Stimulated activated CD8-positive, alpha-beta memory T cell treated with anti-CD3 and anti-CD28 coated beads, Interleukin-15, amount 100 ng/mL, for 24 hours (primary cell): ENCODE measurements around the gene PRRX2.
"Not testable (repeated sequence)": the region's sequence is repeated elsewhere in the genome, so short reads cannot be mapped to it uniquely, and the experiment has no call there.

Source experiments
- DNase-seq: peaks from one replicate; pipeline ENCODE4 v3.0.0-alpha.2; 2020; ENCODE audit warnings: low read depth

The PRRX2 gene

DNA sequence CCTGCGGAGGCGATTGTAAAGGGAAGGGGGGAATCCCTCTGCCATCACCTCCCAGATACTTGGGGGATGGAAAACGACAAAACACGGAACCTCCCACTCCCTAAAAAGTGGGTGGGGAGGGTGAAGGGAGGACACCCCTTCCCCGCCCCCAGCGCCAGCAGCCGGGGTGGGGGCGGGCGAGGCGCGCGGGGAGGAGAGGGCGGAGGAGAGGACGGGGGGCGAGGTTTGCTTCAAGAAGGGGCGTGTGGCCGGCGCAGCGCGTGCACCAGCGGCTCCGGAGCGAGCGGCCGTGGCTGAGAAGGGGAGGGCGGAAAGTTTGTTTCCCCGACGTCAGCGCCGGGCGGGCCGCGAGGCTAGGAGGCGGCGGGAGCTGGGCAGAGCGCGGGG is at the start of gene PRRX2:
Gene PRRX2 (plus strand): TSS at position 259 of the 387 bp plus-strand sequence. CDS start 221 bp downstream, outside the sequence.
- DNase-seq = peak; percentile 13

DNA sequence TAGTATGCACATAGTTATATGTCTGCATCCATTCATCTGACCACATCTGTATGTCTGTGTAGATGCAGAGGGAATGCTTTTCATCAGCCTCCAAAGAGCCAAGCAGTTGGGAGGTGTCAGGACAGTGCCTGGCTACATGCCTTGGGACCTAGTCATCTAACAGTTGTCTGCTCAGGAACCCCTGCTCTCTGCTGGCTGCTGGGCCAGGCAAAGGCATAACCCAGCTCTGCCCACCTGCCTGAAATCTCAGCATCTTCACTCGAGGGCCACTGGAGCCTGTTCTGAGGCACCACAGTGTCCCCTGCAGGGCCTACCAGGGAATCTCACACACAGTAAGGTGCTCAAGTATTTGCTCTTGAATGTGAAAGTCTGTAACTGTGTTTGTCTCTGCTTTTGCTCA is 48.3 kb upstream of the PRRX2 start:
- no peak for DNase-seq

DNA sequence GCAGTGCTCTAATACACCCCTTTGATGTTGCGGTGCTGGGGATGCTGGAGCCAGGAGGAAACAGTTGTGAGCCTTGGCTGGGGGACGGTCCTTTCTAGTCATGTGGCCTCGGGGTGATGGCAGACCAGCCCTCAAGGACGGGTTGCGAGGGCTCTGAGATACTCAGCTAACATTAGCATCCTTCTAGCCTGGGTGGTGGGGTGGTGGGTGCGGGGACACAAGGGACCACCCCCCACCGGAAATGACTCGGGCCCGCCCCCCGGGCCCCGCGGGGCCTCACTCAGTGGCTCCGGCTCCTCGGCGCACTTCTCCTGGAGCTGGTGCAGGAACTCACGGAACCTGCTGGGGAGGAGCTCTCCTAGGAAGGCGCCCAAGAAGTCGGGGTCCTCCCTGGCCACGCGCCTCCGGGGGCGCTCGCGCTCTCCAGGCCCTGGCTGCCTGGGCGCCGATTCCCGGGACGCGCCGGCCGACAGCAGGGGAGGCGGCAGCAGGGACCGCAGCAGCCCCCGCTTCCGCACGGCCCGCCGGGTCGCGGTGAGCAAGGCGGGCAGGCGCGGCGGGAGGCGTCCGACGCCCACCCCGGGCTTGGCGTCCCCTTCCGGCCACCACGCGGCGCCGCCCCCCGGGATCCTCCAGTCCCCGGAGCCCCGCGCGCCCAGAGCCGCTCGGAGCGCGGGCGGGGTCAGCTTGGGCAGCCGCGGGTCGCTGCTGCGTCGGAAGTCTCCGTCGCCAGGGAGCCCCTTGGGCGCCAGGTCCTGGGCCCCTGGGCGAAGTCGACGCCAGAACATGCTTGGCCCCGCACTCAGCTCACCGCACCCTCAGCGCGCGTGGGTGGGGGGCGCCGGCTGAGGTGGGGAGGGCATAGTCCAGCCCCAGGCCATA is 45.4 kb upstream of the PRRX2 start:
- DNase-seq = no peak

DNA sequence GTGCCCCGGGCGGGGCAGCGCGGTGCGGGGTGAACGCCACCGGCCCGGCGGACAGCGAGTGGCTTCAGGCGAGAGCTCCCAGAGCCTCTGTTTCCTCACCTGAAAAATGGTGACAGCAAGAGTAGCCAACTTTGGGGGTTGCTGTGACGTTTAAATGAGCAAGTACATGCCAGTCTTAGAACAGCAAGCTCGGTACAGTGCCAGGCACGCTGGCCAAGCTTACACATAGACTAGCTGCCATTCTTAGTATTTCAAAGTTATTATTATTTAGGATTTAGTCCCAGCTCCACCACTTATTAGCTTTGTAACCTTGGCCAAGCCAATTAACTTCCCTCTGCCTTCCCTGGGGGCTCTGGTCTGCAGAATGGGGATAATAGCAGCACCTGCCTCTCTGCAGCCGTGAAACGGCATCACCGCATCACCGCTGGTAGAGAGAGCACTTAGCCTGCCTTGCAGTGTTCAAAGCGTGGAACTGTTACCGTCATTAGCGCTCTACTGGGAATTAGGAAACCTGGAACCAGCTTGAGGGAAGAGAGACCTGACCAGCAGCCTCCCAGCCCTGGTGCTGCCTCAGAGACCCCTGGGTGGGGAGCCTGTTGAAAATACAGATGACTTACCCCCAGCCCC is 44.7 kb upstream of the PRRX2 start, which contains the start of gene C9orf50:
Gene C9orf50 (minus strand): TSS at position 433 of the 627 bp plus-strand sequence. CDS start 527 bp downstream, outside the sequence.
- no peak for DNase-seq

DNA sequence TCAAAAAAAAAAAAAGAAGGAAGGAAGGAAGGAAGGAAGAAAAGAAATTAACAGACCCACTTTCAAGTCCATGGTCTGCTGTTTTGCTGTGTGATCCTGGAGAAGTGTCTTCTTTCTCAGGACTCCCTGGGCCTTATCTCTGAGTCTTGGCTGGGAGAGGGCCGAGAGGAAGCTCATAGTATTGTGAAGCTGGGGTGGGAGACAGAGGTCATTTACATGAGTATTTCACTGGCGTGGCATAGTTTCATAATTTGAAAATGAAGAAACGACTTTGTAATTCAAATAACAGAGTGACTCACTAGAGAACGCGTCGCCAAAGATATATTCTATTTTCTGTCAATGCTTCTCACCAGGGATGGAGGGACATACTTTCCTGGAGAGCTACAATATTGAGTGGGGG is 42.1 kb upstream of the PRRX2 start:
- no peak for DNase-seq

DNA sequence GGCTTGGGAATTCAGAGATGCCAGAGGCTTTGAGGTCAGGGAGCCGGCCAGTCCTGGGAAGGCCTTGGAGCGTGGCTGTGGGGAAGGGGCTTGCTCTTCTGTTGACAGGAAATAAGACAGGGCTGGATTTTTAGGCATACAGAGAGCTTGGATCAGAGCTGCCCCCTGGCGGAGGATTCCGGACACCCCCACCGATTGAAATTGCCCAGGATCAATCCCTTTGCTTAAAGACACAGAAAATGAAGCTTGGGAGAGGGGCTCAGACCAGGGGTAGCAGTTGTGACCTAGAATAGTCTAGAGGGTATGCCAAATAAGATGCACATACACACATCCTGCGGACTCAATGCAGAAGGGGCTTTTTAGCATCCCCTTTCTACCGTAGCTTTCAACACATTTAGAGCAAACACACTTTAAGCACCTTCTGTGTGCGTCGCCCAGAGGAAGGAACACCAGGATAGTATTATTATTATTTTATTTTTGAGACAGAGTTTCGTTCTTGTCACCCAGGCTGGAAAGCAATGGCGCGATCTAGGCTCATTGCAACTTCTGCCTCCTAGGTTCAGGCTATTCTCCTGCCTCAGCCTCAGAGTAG is 41.2 kb upstream of the PRRX2 start:
- peak; percentile 51 for DNase-seq

DNA sequence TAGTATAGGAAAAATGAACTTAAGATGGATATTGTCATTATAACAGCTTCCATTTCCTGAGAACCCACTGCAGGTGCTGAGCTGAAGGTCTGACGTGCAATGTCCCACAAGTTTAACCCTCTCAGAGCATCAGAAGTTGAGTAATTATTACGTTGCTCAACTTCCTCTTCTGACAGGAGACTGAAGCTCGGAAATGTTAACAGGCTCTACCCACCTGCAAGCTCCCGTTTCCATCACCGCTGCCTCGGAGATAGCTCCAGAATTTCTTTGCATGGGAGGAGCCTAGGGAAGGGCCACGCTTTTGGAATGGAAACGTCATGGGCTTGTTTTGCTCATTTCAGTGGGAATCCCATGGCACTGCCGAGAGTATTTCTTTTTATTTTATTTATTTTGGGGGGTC is 40.5 kb upstream of the PRRX2 start:
- no peak for DNase-seq

DNA sequence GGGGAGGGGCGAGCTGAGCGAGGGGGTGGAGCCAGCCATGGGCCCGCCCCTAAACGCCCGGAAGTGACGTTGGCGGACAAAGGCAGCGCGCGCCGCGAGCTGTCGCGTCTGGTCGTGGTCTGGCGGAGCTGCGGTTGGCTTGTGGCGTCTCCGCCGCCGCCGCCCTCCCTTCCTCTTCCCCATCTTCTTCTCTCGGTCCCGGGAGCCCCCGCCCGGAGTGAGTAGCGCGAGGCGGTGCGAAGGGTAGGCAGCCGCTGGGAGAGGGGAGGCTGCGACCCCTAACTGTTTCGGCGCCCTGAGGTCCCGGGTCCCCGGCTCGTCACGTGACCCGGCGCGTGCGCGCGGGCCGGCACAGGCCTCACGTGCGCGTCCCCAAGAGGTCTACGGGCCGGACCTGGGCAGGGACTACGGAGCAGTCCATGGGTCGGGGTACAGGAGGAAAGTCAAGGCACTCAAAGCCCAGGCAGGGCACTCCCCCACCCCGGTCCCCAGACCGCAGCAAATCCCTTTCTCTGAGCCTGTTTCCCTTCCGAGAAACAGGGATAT is 39.3 kb upstream of the PRRX2 start, which contains the start of gene NTMT1:
Gene NTMT1 (plus strand): TSS at position 85 of the 546 bp plus-strand sequence. CDS start 6,541 bp downstream, outside the sequence.
- DNase-seq = peak; percentile 97

DNA sequence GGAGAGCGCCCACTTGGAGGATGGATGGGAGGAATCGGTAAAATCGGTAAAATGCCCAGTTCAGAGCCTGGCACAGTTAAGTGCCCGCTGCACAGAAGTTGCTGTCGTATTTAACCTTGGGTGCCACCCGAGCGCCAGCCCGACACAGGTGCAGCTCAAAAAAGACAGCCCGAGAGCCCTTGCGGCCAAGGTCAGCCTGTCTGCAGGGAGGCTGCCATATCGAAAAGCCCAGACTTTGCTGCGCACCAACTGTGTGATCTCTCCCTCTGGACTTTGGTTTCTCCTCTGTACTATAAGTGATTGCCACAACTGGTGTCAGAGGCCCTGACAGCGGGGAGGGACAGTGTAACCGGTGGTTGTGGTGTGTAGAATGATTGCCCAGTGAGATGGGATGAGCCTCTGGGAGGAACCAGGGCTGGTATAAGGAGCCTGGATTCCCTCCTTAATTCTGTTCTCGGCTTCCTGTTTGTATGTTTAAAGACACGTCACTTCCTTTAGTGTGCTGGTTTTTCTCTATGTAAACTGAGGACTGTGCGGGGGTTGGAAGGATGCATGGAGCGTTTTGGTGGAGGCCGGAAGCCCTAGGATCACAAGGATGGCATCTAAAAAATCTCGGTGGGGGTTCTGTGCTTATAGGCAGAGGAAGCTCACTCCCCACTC is 38.7 kb upstream of the PRRX2 start:
- no peak for DNase-seq

DNA sequence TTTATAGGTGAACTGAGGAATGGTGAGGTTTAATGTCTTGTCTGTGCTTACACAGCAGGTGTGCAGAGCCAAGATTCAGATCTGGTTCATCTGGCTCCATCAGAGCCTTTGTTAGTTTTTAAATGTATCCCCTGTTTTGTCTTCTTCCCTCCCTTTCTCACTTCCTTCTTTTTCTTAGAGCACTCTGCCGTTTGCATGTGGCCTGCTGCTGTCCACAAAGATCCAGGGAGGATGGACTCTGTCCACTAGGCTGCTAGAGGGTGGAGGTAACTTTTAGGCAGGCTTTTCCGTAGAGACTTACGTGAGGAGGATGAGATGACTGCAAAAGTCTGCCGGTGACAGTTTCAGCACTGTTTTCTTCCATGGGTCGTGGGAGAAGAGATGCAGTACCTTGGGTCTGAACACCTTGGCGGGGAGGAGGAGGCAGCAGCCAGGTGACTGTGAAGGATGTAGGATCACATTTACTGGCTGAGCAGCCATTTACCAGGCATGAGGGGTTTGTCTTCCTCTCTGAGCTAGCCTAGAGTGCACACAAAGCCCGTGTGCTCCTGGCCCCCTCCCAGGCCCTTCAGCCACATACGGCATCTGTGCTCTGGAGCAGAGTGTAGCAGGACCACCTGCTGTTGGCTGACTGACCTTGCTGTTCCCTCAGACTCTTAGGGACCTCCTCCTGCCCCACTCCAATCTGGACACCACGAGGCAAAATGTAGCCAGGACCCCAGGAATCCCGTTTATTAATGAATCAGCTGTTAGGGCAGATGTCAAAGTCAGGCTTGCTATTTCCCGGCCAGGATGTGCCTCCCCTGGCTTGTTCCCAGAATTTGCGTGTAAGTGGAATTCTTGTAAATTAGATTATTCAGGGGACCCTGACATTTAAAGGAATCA is 37.6 kb upstream of the PRRX2 start:
- DNase-seq = no peak

DNA sequence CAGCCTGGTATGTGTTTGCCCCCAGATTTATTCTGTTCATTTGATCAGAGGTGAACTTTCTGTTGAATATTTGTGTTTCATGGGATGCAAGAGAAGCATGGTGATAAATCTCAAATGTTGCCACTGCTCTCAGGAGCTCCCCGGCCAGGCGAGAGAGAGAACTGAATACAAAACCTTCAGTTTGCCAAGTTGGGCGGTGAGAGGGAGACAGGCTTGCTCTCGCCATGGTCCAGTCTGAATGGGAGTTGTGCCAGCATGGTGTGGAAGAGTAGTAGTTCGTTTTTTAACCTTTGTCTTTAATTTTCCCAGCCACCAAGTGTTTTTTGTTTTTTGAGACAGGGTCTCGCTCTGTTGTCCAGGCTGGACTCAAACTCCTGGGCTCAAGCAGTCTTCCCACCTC is 36.7 kb upstream of the PRRX2 start:
- no peak for DNase-seq

DNA sequence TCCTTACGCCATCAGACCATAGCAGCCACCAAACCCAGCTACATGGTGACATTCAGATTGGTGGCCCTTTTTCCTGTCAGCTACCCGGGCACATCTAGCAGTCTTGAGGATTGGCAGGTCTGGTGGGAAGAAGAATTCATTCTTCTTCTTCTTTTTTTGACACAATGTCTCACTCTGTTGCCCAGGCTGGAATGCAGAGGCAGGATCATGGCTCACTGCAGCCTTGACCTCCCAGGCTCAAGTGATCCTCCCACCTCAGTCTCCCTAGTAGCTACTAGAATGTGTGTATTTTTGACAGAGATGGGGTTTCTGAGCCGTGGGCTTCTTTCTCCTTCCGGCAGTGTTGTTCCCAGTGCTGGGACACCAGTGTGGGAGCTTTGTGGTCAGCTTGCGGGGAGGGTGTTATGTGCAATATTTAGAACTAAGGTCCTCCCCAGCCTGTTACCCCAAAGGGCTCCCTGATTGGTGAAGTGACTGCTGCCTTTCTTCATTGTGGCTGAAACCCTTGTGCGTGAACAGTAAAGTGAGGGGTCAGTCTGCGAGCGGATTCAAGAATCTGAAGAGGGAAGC is 36.1 kb upstream of the PRRX2 start:
- no peak for DNase-seq

DNA sequence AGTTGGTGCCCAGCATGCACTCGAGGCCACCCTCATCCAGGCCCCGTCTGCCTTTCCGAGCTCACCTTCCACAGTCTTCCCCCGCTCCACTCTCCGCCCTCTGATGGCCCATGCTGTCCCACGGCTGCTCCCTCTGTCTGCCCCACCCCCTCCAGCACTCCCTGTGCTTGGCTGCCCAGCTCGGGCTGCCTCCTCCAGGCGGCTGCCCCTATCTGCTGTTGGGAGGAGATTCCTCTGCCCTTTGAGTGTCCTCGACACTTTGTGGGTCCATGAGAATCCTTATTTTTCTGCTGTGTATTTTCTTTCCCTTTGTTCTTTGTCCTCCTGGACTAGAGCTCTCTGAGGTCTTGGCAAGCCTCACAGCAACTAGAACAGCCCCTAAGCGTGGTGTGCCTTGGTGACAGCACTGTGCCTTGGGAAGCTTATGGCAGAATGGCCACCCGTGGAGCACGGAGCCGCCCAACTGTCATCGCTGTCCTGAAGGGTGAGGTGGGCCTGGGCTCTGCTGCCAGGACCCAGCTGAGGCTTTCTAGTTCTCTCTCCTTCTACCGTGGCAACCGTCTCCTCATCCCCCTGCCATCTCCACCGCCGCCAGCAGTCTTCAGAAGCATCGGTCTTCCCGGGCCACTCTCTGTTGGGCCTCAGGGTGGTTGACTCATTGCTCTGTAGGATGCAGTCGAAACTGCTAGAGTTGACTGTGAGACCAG is 34.3 kb upstream of the PRRX2 start:
- no peak for DNase-seq

DNA sequence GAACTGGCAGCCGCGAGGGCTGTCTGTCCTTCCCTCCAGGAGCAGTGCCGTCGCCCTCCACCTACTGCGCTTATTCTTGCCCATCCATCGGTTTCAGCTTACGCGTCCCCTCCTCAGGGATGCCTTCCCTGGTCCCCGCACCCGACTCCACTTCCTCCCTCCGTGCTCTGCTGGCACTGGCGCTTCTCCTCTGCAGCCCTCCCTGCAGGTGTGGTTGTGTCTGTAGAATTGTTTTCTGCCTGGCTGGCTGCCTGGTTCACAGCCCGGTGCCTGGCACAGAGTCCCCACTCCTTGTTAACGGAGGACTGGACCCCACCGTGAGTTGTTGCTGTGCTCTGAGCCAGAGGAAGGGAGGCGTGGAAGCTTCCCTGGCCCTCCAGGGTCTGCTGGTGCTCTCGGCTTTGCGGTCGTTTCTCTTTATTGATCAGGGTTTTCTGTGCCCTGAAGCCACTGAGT is 33.7 kb upstream of the PRRX2 start:
- no peak for DNase-seq

DNA sequence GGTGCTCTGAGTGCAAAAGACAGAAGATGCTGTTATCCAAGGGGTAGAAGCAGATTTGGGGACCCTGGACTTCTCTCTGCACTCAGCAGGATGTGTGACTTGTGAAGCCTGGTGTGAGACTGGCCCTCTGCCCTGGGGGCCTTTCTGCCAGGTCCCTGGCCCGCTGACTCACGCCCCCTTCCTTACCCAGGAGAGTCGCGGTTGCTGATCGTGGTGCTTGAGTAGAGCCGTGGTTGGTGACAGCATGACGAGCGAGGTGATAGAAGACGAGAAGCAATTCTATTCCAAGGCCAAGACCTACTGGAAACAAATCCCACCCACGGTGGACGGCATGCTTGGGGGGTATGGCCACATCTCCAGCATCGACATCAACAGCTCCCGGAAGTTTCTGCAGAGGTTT is 33.0 kb upstream of the PRRX2 start:
- DNase-seq = no peak

DNA sequence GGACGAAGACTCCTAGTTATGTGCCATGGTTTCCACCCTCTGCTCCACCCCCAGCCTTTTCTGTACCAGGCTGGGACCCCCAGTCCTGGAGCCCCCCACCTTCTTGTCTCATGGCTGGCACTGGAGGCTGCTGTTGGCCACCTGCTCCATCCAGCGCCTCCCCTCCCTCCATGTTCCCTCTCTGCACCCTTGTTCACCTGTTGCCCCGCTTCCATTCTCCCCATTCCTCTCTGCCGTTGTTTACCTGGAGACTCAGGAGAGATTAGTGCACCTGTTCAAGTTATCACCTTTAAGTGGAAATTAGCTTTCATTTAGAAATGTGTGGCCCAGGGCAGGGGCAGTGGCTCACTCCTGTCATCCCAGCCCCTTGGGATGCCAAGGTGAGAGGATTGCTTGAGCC is 32.2 kb upstream of the PRRX2 start:
- no peak for DNase-seq

DNA sequence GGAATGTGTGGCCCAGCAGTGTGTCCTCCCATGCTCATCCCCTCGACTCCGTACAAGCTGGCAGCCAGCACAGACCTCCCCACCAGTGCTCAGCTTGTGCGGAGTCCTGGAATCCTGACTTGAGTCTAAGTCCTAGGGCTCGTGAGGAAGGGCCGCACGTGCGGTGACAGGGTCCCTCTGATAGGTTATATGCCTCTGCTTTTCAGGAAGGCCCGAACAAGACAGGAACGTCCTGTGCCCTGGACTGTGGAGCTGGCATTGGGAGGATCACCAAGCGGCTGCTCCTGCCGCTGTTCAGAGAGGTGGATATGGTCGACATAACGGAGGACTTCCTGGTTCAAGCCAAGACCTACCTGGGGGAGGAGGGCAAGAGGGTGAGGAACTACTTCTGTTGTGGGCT is 31.6 kb upstream of the PRRX2 start:
- no peak for DNase-seq

DNA sequence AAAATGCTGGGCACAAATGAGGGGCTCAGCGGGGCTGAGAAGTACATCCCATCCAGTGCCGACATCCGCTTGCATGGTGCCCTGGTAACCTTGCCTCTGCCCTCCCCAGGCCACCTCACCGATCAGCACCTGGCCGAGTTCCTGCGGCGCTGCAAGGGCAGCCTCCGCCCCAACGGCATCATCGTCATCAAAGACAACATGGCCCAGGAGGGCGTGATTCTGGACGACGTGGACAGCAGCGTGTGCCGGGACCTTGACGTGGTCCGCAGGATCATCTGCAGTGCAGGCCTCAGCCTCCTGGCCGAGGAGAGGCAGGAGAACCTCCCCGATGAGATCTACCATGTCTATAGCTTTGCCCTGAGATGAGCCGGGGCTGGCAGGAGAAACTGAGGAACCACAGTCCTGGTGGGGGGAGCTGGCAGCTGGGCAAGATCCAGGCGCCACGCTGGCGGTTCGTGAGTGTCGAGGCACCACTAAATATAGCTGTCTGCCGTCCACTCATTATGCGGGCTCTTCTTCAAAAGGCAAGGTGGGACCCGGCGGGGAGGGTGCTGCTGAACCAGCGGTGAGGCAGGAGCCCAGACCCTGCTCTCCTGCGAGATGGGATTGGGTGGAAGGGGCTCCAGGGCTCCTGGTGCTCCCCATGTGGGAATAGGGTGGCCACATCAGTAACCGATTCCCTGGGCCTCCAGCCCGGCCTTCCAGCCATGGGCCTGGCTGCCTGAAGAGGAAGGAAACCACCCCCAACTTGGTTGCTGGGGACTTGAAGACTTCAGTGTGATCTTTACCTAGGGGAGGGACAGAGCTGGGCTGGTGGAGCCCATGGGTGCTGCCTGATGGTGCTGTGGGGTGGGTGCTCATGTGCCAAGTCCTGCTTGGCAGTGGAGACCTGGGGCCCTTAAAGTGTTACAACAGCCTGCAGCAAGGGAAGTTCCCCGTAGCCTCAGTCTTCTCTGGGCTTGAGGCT is 30.1 kb upstream of the PRRX2 start:
- DNase-seq = no peak

DNA sequence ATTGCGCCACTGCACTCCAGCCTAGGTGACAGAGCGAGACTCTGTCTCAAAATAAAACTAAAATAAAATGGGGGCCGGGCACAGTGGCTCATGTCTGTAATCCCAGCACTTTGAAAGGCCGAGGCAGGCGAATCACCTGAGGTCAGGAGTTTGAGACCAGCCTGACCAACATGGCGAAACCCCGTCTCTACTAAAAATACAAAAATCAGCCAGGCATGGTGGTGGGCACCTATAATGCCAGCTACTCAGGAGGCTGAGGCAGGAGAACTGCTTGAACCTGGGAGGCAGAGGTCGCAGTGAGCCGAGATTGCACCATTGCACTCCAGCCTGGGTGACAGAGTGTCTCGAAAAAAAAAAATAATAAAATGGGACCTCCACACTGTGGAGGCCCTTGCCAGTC is 29.1 kb upstream of the PRRX2 start:
- DNase-seq = not testable (repeated sequence)
